GM12865 (cell line): Measurements from ENCODE around the gene RITA1.

ENCODE experiments used
- DNase-seq: peaks from one replicate; pipeline ENCODE4 v3.0.0; 2010; ENCODE audit warnings: low read depth
- H3K4me3 ChIP-seq: 2 replicates; pipeline ENCODE4 v1.5.1; 2011; ENCODE audit warnings: mild to moderate bottlenecking, low read depth, low read length, control low read depth
- CTCF ChIP-seq: IDR thresholded peaks from 2 replicates; pipeline ENCODE4 v1.5.1; 2011; ENCODE audit warnings: low read length, control low read depth, low read depth, inconsistent platforms; ENCODE audit not compliant: insufficient read depth; ENCODE audit errors: missing control alignments

Gene RITA1

GRCh38 chr12:113221181-113221996 lies 35.9 kb downstream of the RITA1 start, which contains the start of gene TPCN1:
TSS of gene TPCN1 (plus strand) at chr12:113221464. CDS start at chr12:113226853, 5,389 bp downstream.
- DNase-seq = peak; percentile 100
- H3K4me3 ChIP-seq = peak within 1 kb of the TSS; percentile 96
- TF ChIP-seq CTCF = no peak

- H3K4me3 ChIP-seq = peak overlapping the region; percentile 96
- TF ChIP-seq CTCF = no peak
- peak; percentile 45 for DNase-seq
Measured at GRCh38 chr12:113221997-113222729, 36.6 kb downstream of the RITA1 start.

GRCh38 chr12:113222730-113223531 lies 37.4 kb downstream of the RITA1 start:
- peak overlapping the region; percentile 96 for H3K4me3 ChIP-seq
- DNase-seq = peak; percentile 54
- TF ChIP-seq CTCF = no peak

- DNase-seq = no peak
- H3K4me3 ChIP-seq = no peak overlapping the region
- TF ChIP-seq CTCF = no peak
Measured at GRCh38 chr12:113224955-113225354, 39.4 kb downstream of the RITA1 start.

DNA sequence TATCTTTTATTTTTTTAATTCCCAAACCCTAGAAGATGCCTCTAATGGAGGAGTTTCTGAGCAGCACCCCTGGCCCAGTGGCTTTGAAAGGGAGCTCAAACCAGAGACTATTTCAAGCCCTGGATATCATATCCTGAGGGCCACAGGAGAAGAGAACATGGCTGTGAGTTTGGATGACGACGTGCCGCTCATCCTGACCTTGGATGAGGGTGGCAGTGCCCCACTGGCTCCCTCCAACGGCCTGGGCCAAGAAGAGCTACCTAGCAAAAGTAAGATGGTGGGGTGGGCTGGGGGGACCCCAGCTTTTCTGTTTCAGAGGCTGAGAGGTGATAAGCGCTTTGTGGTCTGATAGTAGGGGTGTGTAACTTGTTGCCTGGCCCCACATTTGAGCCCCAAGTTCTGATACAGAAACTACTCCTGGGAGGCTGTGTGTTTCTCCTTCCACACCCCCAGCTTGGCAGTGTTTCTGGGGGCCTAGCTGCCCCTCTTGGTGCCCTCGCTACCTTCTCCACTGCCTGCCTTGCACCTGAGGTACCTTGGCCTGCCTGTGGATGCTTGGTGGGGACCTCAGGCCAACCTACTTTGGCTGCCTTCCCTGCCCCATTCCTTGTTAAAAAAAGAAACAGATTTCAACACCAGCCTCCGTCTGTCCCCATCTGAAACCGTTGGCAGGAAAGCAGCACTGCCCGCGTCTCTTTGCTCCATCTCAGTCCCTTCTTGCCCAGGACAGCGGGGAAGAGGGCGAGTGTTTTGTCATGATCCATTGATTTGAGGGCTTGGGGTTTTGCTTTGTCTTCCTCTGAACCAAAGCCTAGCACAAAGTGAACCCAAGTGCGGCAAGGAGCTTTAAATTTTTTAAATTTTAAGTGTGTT lies 41.4 kb downstream of the RITA1 start:
- DNase-seq = no peak
- no peak overlapping the region for H3K4me3 ChIP-seq
- TF ChIP-seq CTCF = no peak
